NCI-H2081 (cell line): Measurements from ENCODE around the gene MATN1.

Experiments used
- DNase-seq, 2 experiments: peaks; one replicate each; lab custom pipeline; 2025; lab: John Stamatoyannopoulos, UW

The MATN1 gene

DNA sequence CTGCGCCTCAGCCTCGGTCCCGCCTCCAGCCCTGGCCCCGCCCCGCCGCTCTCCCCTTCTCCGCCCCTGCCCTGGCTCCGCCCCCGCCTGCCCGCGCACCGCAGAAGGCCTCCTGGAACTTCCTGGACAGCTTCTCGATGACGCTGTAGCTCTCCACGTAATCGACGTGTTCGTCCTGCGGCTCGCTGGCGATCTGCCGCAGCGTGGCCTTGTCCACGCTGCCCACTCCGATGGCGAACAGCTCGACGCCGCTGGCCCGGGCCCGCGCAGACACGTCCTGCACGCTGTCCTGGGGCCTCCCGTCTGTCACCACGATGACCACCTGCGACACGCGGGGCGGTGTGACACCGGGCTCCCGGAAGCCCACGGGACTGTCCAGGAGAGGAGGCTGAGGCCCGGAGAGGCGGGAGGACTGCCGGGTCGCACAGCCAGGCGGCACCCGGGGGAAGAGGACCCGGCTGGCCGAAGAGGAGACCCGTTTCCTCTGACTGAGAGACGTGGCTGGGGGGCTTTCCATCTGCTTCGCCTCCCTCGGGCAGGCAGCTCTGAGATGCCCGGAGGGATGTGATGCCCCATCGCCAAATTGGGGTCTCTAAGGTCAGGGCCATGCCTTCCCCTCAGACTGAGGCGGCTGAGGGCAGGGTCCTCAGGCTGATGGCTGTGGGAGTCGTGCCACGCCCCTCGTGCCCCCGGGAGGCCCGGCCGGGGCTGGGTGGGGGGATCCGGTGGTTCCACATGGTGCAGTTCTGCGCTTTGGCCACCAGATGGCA lies 4.6 kb downstream of the MATN1 start:
- peak; percentile 78 to 89 for DNase-seq

DNA sequence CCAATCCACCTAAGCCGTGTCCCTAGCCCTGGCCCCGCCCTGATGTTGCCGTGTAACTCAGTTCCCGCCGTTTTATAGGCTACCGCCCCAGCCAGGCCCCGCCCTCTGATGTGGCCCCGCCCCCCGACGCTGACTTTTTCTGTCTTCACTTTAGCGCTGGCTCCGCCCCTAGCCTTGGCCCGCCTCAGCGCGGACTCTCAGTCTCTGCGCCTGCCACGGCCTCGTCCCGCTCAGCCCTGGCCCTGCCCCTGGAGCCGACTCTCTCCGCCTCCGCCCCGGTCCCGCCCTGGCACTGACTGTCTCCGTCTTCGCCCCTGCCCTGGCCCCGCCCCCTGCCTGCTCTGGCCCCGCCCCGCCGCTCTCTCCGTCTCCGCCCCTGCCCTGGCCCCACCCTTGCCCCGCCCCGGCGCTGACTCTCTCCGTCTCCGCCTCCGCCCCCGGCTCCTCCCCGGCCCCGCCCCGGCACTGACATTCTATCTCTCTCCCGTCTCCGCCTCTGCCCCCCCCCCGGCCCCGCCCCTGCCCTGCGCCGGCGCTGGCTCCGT lies 5.2 kb downstream of the MATN1 start:
- peak; percentile 96 to 99 for DNase-seq

DNA sequence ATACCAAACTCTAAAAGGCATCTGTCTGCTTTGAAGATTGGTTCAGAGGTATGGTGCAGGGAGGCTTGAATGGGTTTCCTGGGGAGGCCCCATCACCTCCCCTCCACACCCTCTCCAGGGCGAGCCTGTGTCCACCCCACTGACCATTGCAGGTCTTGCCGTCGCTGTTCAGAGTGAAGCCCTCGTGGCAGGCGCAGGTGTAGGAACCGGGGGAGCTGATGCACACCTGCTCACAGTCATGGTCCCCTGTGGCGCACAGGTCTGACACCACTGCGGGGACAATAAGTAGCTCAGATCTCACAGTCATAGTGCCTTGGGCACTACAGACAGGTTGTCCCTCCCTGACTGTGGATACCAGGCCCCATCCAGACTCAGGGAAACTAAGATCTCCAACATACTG lies 6.7 kb downstream of the MATN1 start:
- no peak for DNase-seq

DNA sequence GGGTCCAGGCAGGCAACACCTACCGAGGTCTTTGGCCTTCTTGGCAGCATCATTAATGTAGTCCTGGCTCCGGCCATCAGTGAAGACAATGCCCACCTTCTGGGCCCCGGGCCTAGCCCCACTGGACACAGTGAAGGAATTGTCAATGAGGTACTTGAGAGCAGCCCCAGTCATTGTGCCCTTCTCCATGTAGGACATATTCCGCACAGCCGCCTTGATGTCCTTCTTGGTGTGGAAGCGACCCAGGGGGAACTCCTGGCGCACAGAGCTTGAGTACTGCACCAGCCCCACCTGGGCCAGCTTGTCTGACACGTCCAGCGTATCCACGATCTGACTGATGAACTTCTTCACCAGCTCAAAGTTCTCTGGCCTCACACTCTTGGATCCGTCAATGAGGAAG lies 7.5 kb downstream of the MATN1 start:
- DNase-seq, result no peak

DNA sequence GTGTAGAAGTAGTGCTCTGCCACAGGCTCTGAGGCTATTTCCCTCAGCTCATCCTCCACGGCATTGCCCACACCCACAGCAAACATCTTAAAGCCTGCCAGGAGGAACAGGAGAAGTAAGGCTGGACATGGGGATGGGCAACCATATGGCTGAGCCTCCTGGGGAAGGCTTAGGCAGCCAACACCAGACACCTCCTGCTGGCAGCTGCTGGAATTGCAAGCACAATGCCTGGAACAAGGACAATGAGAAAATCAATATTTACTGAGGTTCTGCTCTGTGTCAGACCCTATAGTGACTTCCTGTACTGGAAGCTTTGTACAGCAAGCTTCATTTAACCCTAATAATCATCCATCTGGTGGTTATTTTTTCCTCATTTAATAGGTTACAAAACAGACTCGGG lies 8.2 kb downstream of the MATN1 start:
- no peak for DNase-seq

DNA sequence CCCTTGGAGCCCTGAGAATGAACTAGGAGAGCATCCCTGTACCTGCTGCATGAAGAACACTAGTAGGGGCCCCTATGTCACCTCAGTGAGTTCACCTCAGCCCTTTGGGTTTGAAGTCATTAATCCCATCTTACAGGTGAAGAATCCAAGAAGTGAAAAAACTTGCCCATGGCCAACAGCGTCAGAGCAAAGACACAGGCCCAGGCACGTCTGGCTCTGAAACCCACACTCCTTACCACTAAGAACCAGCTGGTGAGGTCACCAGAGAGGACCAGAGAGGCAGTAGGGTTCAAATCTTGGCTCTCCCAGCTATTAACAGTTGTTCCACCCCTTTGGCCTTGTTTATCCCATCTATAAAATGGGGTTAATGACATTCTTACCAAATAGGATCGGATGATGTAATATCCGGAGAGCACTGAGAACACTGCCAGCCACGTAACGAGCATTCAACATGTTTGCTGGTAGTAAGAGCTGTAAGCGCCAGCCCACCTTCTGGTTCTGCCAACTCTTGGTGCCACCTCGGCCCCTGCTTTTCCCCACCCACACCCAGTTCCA lies 8.8 kb downstream of the MATN1 start:
- DNase-seq, result no peak

DNA sequence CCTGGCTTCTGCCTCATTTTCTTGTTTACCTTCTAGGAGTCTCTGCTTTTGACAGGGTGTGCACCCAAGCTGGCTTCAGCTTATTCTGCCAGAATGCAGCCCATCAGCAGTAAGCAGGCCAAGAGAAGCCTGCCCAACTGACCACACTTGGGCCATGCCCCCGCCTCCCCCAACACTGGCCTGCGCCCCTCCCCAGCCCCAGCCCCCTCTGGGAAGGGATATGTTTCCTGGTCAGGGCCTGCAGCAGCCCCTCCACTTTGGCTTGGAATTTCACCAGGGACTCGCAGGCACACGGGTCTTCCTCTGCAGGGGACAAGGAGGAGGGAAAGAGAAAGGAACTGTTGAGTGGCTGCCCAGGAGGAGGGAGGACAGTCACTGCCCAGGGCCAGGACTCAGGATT lies 9.4 kb downstream of the MATN1 start:
- no peak for DNase-seq

DNA sequence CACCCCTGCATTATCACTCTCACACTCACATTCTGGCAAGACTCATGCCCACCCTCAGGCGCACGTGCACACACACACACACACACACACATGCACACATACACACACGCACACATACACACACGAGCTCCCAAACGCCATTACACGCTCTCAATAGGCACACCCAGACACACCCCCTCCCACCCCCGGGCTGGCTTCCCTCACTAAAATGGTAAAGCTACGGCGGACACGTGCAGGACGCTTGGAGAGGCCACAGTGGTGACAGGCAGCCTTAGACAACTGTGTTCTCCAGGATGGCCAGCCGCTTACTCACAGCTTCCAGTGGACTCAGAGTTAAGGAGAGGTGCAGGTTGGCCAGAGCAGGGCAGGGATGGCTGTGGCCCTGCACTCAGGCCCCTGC lies 10.1 kb downstream of the MATN1 start:
- DNase-seq, result no peak

DNA sequence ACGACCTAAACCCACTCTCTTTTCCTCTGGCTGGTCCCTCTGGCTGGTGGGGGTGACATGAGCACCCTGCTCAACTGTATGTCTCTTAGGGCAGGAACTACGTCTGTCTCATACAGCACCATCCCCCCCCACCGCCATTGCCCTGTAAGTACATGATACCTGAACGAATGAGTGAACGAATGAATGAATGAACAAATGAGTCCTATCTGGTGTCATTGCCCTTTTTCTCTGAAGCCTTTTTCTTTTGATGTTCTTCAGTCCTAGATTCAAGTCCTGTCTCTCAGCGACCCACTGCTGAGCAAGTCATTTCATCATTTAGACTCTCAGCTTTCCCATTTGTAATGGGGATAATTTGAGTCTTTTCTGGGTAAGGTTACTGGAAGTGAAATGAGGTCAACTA lies 10.8 kb downstream of the MATN1 start:
- DNase-seq, result no peak

DNA sequence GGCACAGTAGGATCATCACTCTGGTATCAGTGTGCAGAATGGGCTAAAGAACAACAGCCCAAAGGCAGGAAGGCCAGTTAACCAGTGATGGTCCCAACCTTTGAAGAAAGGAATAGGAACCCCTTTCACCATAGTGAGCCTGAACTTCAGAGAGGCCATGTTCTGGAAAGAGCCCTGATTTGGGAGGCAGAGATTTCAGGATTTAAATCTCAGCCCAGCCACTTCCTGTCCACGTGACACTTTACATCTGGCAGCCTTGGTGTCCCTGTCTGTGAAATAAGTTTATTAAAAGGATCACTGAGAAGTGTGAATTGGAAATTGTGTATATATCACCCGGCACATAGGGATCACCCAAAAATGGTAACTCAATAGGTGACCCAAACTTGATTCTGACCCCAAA lies 13.0 kb downstream of the MATN1 start:
- no peak for DNase-seq

DNA sequence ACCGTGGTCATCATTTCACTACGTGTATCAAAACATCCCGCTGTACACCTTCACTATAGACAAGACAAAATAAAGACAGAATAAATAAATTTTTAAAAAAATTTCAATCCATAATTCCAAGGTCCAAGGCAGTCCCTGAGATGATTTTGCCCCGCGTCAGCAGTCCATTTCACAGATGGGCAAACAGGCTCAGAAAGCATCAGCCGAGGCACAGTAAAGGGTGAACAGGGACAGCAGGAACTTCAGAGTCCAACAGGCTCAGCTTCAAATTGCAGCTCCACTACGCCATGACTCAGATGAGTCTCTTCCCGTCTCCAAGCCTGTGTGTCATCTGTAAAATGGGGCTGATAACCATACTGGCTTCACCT lies 15.0 kb downstream of the MATN1 start:
- no peak for DNase-seq

DNA sequence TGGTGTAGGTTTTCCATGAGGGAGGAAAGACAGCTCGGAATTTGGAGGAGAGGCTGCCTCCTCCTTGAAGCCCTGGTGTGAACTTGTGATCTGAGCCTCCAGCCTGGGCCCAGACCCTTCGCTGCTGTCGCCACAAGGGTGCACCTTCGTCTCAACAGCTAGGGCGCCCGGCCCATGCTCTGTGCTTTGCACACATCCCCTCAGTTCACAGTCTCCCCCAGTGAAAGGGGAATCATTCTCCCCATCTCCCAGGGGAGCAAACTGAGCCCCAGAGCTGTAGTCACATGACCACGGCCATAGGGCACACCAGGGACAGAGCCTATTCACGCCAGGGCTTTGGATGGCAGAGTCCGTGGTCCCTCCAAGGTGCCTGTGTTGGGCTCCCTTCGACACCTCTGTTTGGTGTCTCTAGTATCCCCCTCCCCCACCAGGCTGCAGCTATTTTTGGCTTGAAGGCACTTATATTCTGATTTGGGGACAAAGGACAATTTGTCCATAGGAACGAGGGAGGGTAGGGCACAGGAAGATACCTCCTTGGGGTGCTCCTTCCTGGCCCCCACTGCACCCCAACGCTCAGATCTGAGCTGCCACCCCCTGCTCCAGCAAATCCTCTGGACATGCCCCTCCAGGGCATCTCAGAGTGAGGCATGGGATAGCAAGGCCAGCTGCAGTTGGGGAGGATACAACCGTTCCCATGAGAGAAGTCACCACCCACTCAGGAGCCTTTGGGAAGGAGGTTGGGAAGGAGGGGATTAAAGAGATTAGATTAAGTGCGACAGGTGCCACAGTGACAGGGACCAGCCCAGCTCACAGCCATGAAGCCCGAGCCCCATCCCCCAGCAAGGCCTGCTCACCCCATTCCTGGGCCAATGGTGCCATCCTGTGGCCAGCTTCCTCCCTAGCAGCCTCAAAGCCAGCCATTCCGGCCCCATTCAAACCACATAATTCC lies 15.7 kb downstream of the MATN1 start:
- DNase-seq, result peak; percentile 72 to 80

DNA sequence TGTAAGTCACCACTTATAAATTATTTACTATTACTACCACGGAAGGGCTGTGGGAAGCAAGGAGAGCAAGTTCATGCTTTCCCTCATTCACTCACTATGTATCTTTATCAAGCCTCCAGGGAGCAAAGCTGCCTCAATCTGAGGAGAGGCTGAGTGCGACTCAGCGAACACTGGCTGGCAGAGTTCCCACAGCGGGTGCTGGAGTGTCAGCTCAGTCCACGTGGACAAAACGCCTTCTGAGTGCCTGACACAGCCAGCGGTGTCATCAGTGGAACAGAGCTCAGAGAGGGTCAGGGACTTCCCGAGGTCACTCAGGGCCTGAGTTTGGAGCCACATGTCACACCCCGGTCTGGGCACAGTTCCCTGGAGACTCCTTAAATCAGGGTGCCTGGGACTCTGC lies 16.9 kb downstream of the MATN1 start:
- peak in 1 of 2 experiments; percentile 29 for DNase-seq

DNA sequence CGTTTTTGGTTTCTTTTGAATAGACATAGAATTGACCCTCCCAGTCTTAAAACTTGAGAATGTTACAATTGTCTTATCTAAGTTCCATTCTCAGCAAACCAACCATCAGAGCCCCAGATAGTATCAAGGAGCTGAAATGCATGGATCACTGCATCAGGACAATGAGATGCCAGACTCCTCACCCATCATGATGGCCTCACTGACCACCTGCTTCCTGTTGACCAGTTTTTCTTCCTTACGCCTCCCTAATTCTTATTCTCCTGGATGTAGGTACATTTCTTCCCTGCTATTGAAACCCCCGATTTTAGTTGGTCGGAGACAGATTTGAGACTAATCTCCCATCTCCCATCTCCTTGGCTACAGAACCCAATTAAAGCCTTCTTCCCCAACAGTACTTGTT lies 17.7 kb downstream of the MATN1 start:
- no peak for DNase-seq

DNA sequence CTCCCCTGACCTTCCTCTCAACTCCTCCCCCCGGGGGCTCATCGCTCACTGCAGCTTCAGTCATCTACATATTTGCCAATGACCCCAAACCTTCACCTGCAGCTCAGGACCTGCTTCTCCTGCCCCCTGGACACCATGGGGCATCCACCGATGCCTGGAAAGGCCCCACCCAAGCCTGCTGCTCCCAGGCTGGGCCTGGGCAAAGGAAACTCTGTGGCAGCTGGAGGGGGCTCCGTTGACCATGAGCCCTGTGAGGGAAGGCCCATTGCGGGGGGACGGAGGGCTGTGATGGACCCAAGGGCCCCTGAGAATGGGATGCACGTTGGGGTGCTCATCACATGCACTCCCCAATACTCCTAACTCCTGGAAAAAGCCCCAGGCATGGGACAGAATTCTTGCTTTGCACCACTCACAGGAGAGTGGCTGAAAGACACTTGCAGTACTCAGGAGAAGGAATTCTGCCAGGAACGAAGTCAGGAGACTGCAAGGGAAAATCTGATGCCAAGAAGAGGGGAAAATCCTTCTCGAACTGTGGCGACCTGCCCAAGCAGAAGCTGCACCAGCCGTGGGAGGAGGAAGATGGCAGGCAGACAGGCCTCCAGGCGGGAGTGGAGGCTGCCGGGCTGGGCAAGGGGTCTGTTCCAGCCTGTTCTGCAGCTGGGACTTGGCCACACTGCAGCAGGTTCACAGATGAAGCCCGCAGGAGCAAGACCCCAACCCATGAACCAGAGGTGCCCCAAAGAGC lies 18.4 kb downstream of the MATN1 start:
- no peak for DNase-seq

DNA sequence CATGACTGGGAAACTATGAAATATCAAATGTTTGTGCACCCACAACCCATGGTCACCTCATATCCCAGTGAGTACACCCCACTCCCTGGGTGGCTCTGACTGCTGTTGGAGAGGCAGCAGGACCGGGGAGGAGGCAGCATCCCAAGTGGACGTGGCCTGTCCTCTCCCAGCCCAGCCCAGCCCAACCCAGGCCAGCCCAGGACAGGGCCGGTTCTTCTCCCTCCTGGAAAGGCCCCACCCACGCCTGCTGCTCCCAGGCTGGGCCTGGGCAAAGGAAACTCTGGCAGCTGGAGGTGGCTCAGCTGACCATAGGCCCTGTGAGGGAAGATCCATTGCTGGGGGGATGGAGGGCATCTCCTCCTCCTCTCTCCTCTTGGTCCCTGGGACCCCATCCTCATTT lies 19.1 kb downstream of the MATN1 start:
- no peak for DNase-seq

DNA sequence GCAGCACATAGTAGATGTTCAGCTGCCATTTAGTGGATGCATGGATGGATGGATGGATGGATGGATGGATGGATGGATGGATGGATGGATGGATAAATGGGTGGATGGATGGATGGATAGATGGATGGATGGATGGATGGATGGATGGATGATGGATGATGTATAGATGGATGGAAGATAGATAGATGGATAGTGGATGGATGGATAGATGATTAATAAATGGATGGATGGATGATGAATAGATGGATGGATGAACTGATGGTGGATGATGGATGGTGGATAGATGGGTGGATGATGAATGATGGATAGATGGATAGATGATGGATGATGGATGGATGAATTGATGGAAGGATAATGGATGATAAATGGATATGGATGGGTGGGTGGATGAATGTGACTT lies 20.6 kb downstream of the MATN1 start:
- DNase-seq, result no peak

DNA sequence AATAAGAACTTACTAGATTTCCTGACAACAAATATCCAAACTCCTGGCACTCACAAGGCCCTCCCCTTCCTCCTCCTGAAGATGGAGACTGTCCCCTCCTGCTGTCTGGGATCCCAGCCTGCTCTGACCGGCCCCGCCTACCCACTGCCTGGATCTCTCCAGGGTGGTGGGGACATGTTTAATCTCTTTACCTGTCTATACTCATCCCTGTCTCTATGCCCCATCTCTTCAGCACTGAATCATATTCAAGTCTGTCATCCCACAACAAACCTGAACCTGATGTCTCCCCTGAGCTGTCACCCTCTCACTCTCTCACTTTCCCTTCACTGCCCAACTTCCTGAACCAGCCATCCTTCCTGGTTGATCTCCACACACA lies 22.1 kb downstream of the MATN1 start:
- no peak for DNase-seq

DNA sequence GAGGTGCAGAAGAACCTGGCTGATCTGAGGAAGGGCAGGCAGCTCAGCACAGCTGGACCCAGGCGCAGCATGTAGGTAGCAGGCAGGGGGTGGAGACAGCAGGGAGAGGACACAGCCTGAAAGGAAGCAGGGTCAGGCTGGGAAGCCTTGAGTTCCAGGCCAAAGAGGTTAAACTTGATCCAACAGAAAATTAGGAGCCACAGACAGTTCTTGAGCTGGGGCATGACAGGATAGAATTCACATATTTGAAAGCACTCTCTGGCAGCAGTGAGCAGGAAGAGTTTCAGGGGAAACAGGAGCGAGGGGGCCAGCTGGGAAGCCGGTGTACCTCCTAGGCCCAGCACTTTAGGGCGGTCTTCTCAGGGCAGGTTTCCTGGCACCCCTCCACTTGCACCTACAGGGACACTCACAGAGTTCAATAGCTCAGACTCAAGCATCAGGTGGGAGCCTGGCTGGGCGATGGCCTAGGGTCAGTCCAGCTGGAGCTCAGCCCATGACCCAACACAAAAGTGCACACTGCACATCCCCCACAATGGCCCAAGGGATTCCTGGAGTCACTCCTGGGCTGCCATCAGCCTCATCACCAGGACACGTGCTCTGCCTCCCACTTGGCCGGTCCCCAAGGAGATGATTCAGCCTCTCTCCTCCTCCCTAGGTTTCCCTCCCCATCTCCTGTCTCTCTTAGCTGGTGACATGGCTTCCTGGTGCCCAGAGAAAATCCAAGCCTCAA lies 22.7 kb downstream of the MATN1 start:
- DNase-seq, result no peak

DNA sequence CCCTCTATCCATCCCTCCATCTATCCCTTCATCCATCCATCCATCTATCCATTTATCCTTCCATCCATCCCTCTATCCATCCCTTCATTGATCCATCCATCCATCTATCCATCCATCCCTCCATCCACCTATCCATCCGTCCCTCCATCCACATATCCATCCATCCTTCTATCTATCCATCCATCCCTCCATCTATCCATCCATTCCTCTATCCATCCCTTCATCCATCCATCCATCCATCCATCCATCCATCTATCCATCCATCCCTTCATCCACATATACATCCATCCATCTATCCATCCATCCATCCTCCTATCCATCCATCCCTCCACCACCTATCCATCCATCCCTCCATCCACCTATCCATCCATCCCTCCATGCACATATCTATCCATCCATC lies 23.6 kb downstream of the MATN1 start:
- no peak for DNase-seq

DNA sequence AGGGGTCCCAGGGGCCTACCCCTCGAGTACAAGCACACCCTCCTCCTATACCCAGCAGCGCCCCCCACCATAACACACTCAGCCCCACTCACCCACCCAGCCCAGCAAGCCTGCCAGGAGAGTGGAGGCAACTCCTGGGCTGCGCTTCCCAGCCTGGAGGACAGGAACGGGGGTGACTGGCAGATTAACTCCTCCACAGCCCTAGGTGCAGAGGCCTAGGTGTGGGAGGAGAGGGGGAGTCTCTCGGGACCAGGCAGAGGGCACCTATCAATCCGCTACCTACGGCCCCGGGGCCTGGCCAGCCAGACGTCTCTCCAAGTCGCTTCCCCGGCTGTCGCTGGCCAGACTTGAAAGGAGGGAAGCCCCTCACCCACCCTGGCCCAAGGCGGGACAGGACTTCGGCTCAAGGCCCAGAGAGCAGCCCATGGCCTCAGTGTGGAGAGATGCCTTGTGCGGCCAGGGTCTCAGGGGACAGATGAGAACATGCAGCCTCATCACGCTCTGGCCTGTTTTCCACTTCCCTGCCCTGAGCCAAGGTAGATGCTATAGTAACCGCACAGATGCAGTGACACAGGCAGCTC lies 24.9 kb downstream of the MATN1 start:
- no peak for DNase-seq
